ENCODE data around the gene CCL27. TPM values are rescaled to one million over a fixed set of nuclear protein-coding genes. Genes with fewer than 3 reads are reported as not detected.

CCL27 gene
- total RNA-seq, 4 donors from 2014 or later, result 1.7 TPM; not detected in 3

- H3K4me1 ChIP-seq, result no peaks in the 10 kb centered on the region
- H3K4me3 ChIP-seq, result no peak overlapping the region
- TF ChIP-seq CTCF (IDR thresholded peaks at IDR 0.05 in 4 of 5, conservative IDR thresholded peaks at IDR 0.05 in 1 of 5) (no peak), POLR2A (IDR thresholded peaks at IDR 0.05) (no peak)
- DNase-seq, result no peak
- H3K27me3 ChIP-seq, result no peaks in the 10 kb centered on the region
- ATAC-seq, result no peak
- intact Hi-C loops (cut with DNase I; ENCODE audit: low total_unique reads), result no loop called here
- H3K27ac ChIP-seq, result no peak overlapping the region
- no peaks in the 10 kb centered on the region for H3K9me3 ChIP-seq
- in situ Hi-C loops (cut with MboI; ENCODE audit: low sequenced_read_pairs in 4 of 4), result loop anchor here in 1 of 4 donors (10.0 kb wide), 1 partner anchor 62 kb away; the partner anchor contains the start of gene GALT
- no peaks in the 10 kb centered on the region for H3K36me3 ChIP-seq
Observed at GRCh38 chr9:34707130-34707529, 44.7 kb upstream of the CCL27 start.

- no peaks in the 10 kb centered on the region for H3K9me3 ChIP-seq
- no peaks in the 10 kb centered on the region for H3K27me3 ChIP-seq
- intact Hi-C loops (cut with DNase I; ENCODE audit: low total_unique reads), result loop anchor here (1.0 kb wide), 2 partner anchors 37 to 56 kb away; partner anchors contain the start of gene GALT
- ATAC-seq (peak; percentile 82 to 93), DNase-seq (peak; percentile 56 to 70)
- H3K4me3 ChIP-seq, result peak overlapping the region; percentile 63 to 93 (median 80)
- H3K36me3 ChIP-seq, result no peaks in the 10 kb centered on the region
- H3K27ac ChIP-seq, result peak overlapping the region; percentile 64 to 71 (median 69)
- H3K4me1 ChIP-seq, result peaks cover 4 to 5% of the 10 kb centered on the region in 2 donors
- in situ Hi-C loops (cut with MboI; ENCODE audit: low sequenced_read_pairs in 4 of 4), result loop anchor here in 1 of 4 donors (10.0 kb wide), 1 partner anchor 57 kb away; the partner anchor contains the start of gene GALT
- peak; percentile 87 to 98 (median 89) for TF ChIP-seq CTCF (IDR thresholded peaks at IDR 0.05 in 4 of 5, conservative IDR thresholded peaks at IDR 0.05 in 1 of 5)
- TF ChIP-seq POLR2A (IDR thresholded peaks at IDR 0.05), result no peak
Observed at GRCh38 chr9:34701769-34702736, 39.6 kb upstream of the CCL27 start.

- H3K4me3 ChIP-seq, result peak overlapping the region; percentile 63 to 93 (median 80)
- no peaks in the 10 kb centered on the region for H3K36me3 ChIP-seq
- intact Hi-C loops (cut with DNase I; ENCODE audit: low total_unique reads), result loop anchor here (1.0 kb wide), 1 partner anchor 55 kb away; the partner anchor contains the start of gene GALT
- H3K9me3 ChIP-seq, result no peaks in the 10 kb centered on the region
- H3K27me3 ChIP-seq, result no peaks in the 10 kb centered on the region
- peak; percentile 11 to 45 for DNase-seq
- in situ Hi-C loops (cut with MboI; ENCODE audit: low sequenced_read_pairs in 4 of 4), result loop anchor here in 1 of 4 donors (10.0 kb wide), 1 partner anchor 56 kb away; the partner anchor contains the start of gene GALT
- peaks cover 4 to 5% of the 10 kb centered on the region in 2 donors for H3K4me1 ChIP-seq
- TF ChIP-seq CTCF (IDR thresholded peaks at IDR 0.05 in 4 of 5, conservative IDR thresholded peaks at IDR 0.05 in 1 of 5) (peak; percentile 68 to 92 (median 85)), POLR2A (IDR thresholded peaks at IDR 0.05) (peak in 1 of 2 donors; percentile 7)
- H3K27ac ChIP-seq, result peak overlapping the region; percentile 64 to 71 (median 69)
- peak; percentile 77 to 85 for ATAC-seq
Observed at GRCh38 chr9:34701023-34701768, 38.7 kb upstream of the CCL27 start.

- H3K27ac ChIP-seq, result no peak overlapping the region
- no peaks in the 10 kb centered on the region for H3K36me3 ChIP-seq
- H3K4me3 ChIP-seq, result no peak overlapping the region
- DNase-seq (no peak), ATAC-seq (no peak)
- intact Hi-C loops (cut with DNase I; ENCODE audit: low total_unique reads) (no loop called here), in situ Hi-C loops (cut with MboI; ENCODE audit: low sequenced_read_pairs in 4 of 4) (no loop called here)
- no peak for TF ChIP-seq CTCF (IDR thresholded peaks at IDR 0.05 in 4 of 5, conservative IDR thresholded peaks at IDR 0.05 in 1 of 5)
- no peak for TF ChIP-seq POLR2A (IDR thresholded peaks at IDR 0.05)
- H3K9me3 ChIP-seq, result no peaks in the 10 kb centered on the region
- no peaks in the 10 kb centered on the region for H3K4me1 ChIP-seq
- no peaks in the 10 kb centered on the region for H3K27me3 ChIP-seq
Observed at GRCh38 chr9:34694811-34695210, 32.4 kb upstream of the CCL27 start.
